Germinal center (tissue), 1 donor: Measurements from ENCODE around the gene COX4I1.
"Not testable (repeated sequence)": the region's sequence is repeated elsewhere in the genome, so short reads cannot be mapped to it uniquely, and the experiment has no call there.

Source experiments
- DNase-seq: peaks from one replicate; pipeline ENCODE4 v3.0.0; 2012; ENCODE audit warnings: mixed read lengths, low spot score

COX4I1 gene

GRCh38 chr16:85824161-85825135 is 25.0 kb downstream of the COX4I1 start:
- no peak for DNase-seq

GRCh38 chr16:85825326-85825725 is 25.8 kb downstream of the COX4I1 start:
- DNase-seq = no peak

GRCh38 chr16:85826686-85827247 is 27.3 kb downstream of the COX4I1 start:
- DNase-seq = no peak

- no peak for DNase-seq
These were observed 28.7 kb downstream of the COX4I1 start for GRCh38 chr16:85828166-85828565.

- DNase-seq = peak; percentile 33
These were observed 29.8 kb downstream of the COX4I1 start for GRCh38 chr16:85829171-85829719.

GRCh38 chr16:85829751-85830445 is 30.4 kb downstream of the COX4I1 start:
- DNase-seq = no peak

- DNase-seq = no peak
These were observed 31.3 kb downstream of the COX4I1 start for GRCh38 chr16:85830821-85831220.

GRCh38 chr16:85832570-85833218 is 33.2 kb downstream of the COX4I1 start:
- peak; percentile 78 for DNase-seq

GRCh38 chr16:85833219-85833920 is 33.9 kb downstream of the COX4I1 start:
- no peak for DNase-seq

- DNase-seq = no peak
These were observed 35.2 kb downstream of the COX4I1 start for GRCh38 chr16:85834741-85835140.

GRCh38 chr16:85835227-85835751 is 35.8 kb downstream of the COX4I1 start:
- DNase-seq = no peak

- no peak for DNase-seq
These were observed 36.6 kb downstream of the COX4I1 start for GRCh38 chr16:85835956-85836705.

GRCh38 chr16:85836706-85837582 is 37.4 kb downstream of the COX4I1 start:
- DNase-seq = no peak

GRCh38 chr16:85837654-85838053 is 38.2 kb downstream of the COX4I1 start:
- DNase-seq = not testable (repeated sequence)

- DNase-seq = no peak
These were observed 38.9 kb downstream of the COX4I1 start for GRCh38 chr16:85838381-85838780.

GRCh38 chr16:85838876-85839585 is 39.5 kb downstream of the COX4I1 start:
- DNase-seq = no peak

- no peak for DNase-seq
These were observed 40.3 kb downstream of the COX4I1 start for GRCh38 chr16:85839681-85840240.

GRCh38 chr16:85840395-85840794 is 40.9 kb downstream of the COX4I1 start:
- no peak for DNase-seq
